ENCODE measurements around the gene PSD. TPM values are rescaled to one million over a fixed set of nuclear protein-coding genes. Genes with fewer than 3 reads are reported as not detected.

Gene PSD
- total and polyA plus RNA-seq, 9 of the 15 experiments (the other 6 are each of a cell fraction or from before 2014, with no cell fraction given), result 0.11 to 1.7 (median 0.54) TPM; not detected in 2

- TF ChIP-seq ZNF518B (CRISPR knock-in tag; IDR thresholded peaks at IDR 0.05) (no peak), THAP12 (CRISPR knock-in tag; IDR thresholded peaks at IDR 0.05) (no peak), ERF (CRISPR knock-in tag; IDR thresholded peaks at IDR 0.05) (no peak), ZNF282 (CRISPR knock-in tag; IDR thresholded peaks at IDR 0.05) (no peak), TSC22D4 (tag; IDR thresholded peaks at IDR 0.05) (no peak), TRIM28 (IDR thresholded peaks at IDR 0.05) (no peak), ZNF644 (tag; IDR thresholded peaks at IDR 0.05; ENCODE audit: low read depth) (peak; percentile 79), STAT5A (IDR thresholded peaks at IDR 0.05; ENCODE audit: borderline replicate concordance, low read length) (no peak; the same call in 1 of the 2 replicates), ZNF384 (IDR thresholded peaks at IDR 0.05; ENCODE audit: low read depth, low read length) (no peak), AFF4 (CRISPR knock-in tag; IDR thresholded peaks at IDR 0.05) (0 out of 2 replicates have a peak, but pooled peaks have one; percentile 16), ZNF696 (CRISPR knock-in tag; conservative IDR thresholded peaks at IDR 0.05) (no peak), ATF4 (CRISPR knock-in tag; IDR thresholded peaks at IDR 0.05) (peak; percentile 96), ZNF174 (CRISPR knock-in tag; IDR thresholded peaks at IDR 0.05) (no peak), ZNF586 (CRISPR knock-in tag; conservative IDR thresholded peaks at IDR 0.05) (no peak), ELF2 (CRISPR knock-in tag; IDR thresholded peaks at IDR 0.05) (no peak), E2F3 (CRISPR knock-in tag; IDR thresholded peaks at IDR 0.05) (no peak)
These were observed 37.4 kb upstream of the PSD start (continued) for GRCh38 chr10:102455893-102456471.
